GM15510 (cell line): ENCODE results near the gene SERP2.

Experiments used
- POLR2A ChIP-seq: IDR thresholded peaks from 3 replicates; pipeline ENCODE4 v1.6.1; 2011; ENCODE audit warnings: borderline replicate concordance; ENCODE audit not compliant: insufficient read length; ENCODE audit errors: extremely low read depth

The SERP2 gene

GRCh38 chr13:44368599-44369368, 4.8 kb upstream of the SERP2 start:
- TF ChIP-seq POLR2A, result no peak

DNA sequence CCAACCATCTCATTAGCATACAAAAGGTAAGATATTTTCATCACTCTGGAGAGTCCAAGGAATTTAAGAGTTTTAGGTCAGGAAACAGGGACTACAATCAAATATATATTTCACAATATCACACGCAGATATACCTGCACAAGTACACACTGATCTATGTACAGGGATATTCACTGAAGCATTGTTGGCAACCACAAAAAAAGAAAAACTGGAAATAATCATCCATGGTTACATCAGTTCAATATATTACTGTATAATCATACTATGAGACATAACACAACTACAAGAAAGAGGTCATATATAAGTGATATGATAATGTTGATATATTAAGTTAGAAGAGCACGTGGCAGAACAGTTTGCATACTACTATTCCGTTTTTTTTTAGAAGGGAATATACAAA, 2.2 kb upstream of the SERP2 start:
- no peak for TF ChIP-seq POLR2A

GRCh38 chr13:44373247-44373600, 400 bp upstream of the SERP2 start:
- TF ChIP-seq POLR2A, result no peak

DNA sequence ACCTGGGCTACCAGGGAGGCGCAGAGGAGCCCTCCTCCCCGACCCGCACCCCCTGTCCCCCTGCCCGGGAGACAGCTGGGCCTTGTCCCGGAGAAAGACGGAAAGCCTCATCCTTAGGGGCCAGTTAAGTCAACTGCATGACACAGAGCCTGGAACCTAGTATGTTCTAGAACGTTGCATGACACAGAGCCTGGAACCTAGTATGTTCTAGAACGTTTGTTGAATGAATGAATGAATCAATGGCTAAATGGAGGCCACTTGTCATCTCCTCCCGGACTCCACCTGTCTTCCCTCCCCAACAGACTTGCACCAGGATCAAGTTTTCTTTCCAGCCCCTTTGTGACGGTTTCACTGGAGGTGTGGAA, 706 bp downstream of the SERP2 start:
- no peak for TF ChIP-seq POLR2A

DNA sequence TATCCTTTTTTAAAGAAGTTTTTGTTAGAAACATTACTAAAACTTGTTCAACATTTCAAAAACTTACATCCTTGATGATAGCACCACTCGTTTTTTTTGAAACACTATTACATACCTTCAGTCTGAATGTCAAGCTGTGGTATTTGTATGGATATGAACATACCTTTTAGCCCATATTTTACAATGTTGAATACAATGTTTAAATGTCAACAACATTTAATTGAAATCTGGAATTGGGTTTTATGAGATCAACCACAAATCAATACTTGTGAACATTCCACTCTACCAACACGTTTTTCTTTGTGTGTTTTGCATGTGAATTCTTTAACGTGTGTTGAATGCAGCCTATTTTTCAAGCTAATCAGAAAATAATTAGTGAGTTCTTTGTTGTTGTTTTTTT, 4.7 kb downstream of the SERP2 start:
- TF ChIP-seq POLR2A, result no peak

DNA sequence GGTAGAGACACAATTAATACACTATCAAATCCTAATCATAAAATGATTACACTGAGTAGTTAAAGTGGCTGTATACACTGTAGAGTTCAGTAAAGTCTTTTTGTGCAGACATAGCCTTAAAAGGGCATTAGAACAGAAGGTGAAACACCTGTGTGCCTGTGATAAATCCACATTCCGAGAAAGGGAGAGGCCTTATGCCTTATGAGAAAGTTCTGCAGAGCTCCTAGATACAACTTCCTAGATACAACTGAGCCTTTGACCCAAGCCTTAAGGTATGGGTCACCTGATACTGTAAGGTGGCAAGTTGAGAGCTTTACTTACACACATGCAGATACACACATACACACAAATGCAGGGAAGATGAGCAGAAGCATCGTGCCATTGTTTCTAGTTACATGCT, 6.3 kb downstream of the SERP2 start:
- no peak for TF ChIP-seq POLR2A

DNA sequence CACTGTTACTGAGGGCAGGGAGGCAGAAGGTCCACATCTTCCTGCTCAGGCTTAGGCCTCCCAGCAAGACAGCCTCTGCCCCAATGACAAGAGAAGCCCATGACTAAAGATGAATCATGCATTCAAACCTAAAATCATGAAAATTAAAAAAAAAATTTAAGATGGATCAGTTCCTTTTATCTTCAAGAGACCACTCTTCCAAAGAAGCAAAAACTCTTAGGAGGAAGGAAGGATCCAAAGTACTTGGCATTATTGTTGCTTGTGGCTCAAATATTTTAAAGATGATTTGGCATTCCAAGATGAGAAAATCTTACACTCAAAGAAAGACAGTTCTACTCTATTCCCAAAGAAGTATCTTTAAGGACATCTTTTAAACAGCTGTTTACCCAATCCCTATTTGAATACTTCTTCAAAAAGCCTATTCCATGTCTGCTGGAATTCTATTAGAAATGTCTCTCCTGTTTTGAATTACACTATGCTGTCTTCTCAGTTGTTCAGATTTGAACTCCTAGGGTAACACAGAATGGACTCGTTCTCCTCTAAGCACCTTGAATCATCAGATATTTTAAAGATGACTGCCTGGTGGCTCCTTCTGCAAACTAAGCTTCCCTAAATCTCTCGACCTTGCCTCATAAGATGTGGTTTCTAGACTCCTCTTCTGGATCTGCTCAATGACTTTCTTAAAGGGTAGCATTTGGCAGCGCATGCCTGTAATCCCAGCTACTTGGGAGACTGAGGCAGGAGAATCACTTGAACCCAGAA, 7.0 kb downstream of the SERP2 start:
- no peak for TF ChIP-seq POLR2A

DNA sequence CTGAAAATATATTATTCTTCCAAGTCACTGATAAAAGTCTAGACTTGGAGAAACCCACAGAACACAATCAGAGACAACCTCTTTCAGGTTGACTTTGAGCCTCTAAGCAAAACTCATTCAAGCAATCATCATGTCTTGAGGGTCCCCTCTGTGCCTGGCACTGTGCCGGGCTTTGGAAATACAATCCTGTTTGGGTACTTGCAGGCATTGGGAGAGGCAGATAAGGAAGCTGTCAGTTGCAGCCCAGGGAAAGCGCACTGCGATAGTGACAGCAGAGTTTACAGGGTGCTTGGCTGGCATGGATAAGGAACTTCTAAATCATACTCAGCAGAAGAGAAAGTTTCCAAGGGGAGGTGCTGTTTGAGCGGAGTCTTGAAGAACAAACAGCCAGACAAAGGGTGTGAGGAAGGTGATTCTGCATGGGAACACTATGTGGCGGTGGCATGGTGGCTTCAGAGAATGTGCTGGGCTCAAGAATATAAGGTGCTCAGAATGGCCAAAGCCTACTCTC, 9.1 kb downstream of the SERP2 start:
- TF ChIP-seq POLR2A, result no peak

GRCh38 chr13:44383945-44384344, 10.3 kb downstream of the SERP2 start:
- no peak for TF ChIP-seq POLR2A

GRCh38 chr13:44384778-44385177, 11.2 kb downstream of the SERP2 start:
- TF ChIP-seq POLR2A, result no peak

- no peak for TF ChIP-seq POLR2A
Measured at GRCh38 chr13:44385401-44385800, 11.8 kb downstream of the SERP2 start.

GRCh38 chr13:44385847-44386246, 12.2 kb downstream of the SERP2 start:
- TF ChIP-seq POLR2A, result no peak

DNA sequence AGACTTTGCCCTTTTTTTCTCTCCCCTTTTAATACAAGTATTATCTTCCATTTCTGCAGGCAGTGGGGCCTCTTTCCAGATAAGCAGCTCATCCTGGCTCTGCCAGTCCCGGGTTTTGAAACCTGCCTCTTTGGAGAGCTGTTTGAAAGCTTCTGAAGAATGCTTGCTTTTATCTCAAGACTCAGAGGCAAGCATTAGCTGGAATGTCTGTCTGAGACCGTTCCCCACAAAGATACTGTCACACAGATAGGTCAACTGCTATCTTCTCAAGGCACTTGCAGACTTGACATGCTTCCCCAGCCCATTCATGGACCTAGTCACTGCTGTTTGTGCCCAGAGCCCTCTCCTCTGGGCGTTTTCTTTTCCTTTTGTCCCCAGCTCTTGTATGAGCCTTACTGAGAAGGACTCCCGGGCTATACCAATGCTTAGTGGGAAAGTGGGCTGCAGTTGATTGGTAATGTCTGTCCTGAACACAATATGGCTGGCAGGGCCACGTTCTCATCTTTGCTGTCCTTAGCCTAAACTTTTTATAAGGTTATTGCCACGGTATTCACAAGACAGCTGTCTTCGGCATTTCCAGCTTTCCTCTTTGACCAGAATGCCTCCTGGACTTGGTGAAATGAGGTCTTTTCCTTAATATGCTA, 13.4 kb downstream of the SERP2 start:
- no peak for TF ChIP-seq POLR2A

GRCh38 chr13:44388427-44389059, 14.9 kb downstream of the SERP2 start:
- TF ChIP-seq POLR2A, result no peak

DNA sequence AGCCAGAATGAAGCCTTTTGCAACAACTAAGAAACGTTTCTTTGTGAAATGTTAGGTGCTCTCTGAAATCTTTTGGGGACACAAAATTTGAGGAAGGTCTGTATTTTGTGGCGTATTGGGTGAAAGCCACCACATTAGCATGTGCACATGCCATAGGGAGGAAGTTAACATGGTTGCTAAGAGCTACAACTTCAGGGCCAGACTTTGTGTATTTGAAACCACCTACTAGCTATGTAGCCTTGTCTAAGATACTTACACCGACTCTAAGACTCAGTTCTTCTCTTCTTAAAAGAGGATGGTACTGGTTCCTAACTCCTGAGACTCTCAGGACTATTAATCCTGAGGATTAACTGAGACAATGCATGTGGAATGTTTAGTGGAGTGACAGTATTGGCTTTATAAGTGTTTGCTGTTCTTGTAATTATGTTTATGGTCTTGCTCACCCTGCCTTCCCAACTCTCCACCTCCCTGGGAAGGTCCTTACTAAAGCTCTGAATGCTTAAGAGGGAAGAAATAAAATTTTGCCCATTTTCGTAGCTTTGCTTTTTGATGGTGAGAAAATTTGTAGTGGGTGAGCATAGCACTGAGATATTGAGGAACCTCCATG, 15.5 kb downstream of the SERP2 start:
- TF ChIP-seq POLR2A, result no peak

DNA sequence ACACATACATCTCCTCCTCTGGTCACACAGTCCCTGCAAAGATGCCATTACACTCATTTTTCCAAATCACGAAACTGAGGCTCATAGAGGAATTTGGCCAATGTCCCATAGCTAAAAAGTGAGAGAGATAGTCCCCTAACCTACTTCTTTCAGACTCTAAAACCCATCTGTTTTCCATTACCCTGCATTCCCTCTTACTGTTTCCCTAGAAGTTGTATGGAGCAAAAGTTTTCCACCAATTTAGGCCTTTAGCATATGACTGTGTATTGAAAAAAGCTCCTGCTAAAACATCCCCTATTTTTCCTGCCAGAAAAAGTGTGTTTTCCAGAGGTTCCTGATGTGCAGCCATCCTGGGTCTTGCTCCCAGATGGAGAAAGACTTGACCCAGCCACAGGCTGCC, 16.3 kb downstream of the SERP2 start:
- no peak for TF ChIP-seq POLR2A

DNA sequence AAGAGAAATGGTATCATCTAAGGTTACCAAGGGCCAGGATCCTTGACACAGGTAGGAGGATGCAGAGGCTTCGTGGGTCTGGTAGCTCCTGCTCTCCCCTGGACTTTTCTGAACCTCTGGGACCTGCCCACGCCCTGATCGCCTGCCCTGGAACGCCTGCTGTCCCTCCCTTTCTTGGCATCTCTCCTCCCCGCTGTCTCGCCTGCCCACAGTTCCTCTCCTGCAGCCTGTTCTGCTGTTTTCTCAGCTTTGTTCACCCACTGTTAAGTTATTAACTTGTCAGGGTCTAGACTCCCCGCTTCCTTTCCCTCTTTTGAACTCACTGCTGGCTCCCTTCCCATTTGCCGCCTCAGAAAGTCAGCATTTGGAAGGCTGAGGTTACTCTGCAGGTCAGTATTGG, 19.8 kb downstream of the SERP2 start:
- no peak for TF ChIP-seq POLR2A
